ENCODE data around the gene PTPRA. TPM values are rescaled to one million over a fixed set of nuclear protein-coding genes. Genes with fewer than 3 reads are reported as not detected.
A peak's percentile ranks its signal among the peaks of the same experiment; 100 is the strongest.
"Not testable (repeated sequence)": the region's sequence is repeated elsewhere in the genome, so short reads cannot be mapped to it uniquely, and the experiment has no call there.

Gene PTPRA
- total RNA-seq, 4 donors from 2014 or later: 73.4 to 110 (median 93.1) TPM

DNA sequence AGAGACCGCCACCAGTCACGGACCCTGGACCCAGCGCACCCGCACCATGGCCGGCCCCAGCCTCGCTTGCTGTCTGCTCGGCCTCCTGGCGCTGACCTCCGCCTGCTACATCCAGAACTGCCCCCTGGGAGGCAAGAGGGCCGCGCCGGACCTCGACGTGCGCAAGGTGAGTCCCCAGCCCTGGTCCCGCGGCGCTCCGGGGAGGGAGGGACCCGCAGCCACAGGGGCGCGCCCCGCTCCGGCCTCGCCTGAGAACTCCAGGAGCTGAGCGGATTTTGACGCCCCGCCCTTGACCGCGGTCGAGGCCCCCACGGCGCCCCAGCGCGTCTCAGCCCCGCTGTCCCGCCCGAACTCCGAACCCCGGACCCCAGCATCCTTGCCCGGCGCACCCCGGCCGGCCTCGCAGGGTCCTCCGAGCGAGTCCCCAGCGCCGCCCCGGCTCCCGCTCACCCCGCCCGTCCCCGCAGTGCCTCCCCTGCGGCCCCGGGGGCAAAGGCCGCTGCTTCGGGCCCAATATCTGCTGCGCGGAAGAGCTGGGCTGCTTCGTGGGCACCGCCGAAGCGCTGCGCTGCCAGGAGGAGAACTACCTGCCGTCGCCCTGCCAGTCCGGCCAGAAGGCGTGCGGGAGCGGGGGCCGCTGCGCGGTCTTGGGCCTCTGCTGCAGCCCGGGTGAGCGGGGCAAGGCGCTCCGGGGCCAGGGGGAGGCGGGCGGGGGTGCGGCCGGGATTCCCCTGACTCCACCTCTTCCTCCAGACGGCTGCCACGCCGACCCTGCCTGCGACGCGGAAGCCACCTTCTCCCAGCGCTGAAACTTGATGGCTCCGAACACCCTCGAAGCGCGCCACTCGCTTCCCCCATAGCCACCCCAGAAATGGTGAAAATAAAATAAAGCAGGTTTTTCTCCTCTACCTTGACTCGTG lies 198.6 kb downstream of the PTPRA start, which contains the start of gene OXT:
Gene OXT (plus strand): TSS at position 11 of the 920 bp plus-strand sequence. CDS start 36 bp downstream, at position 47.
- H3K27me3 ChIP-seq: no peaks in the 10 kb centered on the region
- 28 to 38% methylated on average over 17 to 26 of the region's 95 CpGs for WGBS, 2 donors
- no peaks in the 10 kb centered on the region for H3K9me3 ChIP-seq
- no peak within 1 kb of the TSS for H3K27ac ChIP-seq
- no peaks in the 10 kb centered on the region for H3K36me3 ChIP-seq
- TF ChIP-seq POLR2A (IDR thresholded peaks at IDR 0.05): no peak
- TF ChIP-seq, protein P1, sequence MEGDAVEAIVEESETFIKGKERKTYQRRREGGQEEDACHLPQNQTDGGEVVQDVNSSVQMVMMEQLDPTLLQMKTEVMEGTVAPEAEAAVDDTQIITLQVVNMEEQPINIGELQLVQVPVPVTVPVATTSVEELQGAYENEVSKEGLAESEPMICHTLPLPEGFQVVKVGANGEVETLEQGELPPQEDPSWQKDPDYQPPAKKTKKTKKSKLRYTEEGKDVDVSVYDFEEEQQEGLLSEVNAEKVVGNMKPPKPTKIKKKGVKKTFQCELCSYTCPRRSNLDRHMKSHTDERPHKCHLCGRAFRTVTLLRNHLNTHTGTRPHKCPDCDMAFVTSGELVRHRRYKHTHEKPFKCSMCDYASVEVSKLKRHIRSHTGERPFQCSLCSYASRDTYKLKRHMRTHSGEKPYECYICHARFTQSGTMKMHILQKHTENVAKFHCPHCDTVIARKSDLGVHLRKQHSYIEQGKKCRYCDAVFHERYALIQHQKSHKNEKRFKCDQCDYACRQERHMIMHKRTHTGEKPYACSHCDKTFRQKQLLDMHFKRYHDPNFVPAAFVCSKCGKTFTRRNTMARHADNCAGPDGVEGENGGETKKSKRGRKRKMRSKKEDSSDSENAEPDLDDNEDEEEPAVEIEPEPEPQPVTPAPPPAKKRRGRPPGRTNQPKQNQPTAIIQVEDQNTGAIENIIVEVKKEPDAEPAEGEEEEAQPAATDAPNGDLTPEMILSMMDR (IDR thresholded peaks at IDR 0.05): no peak
- intact Hi-C loops (cut with DNase I): no loop called here
- DNase-seq: peak; percentile 44 to 55
- H3K4me3 ChIP-seq (replicated peaks in 1 of 3): peak within 1 kb of the TSS in 2 of 3 donors; percentile 30 to 48
- H3K4me1 ChIP-seq: peaks cover 9 to 16% of the 10 kb centered on the region in 2 donors

DNA sequence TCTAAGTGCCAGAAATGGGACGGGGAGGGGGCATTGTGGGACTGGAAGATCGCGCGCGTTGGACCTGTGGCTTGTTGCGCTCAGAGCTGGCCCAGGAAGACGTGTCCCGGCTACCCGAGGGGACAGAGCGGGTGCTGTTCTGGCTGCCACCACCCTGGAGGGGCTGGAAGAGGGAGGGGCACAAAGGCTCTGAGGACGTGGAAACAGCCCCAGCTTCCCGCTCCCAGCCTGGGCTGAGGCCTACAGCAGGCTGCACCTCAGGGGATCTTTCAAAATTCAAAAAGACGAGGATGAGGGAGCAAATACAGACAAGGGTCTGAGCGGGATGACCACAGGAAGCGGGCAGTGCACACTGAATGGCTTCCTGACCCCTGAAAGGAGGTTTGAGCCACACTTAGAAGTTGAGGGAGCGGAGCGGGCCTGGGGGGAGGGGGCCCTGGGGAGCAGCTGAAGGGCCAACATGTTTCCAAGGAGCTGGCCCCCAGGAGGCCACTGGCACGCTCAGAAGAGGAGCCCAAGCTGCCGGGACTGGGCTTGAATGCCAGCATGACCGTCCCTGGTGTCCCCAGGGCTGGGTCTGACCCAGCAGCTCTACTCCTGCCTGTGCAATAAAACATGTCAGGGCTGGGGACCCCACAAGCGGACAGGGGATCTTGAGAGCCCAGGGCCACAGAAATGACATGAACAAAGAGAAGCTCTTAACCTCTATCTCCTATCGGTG lies 199.4 kb downstream of the PTPRA start:
- peak overlapping the region in 1 of 3 donors; percentile 48 for H3K4me3 ChIP-seq (replicated peaks in 1 of 3)
- no peaks in the 10 kb centered on the region for H3K27me3 ChIP-seq
- WGBS, 2 donors: 84 to 86% methylated on average over 22 of the region's 22 CpGs

DNA sequence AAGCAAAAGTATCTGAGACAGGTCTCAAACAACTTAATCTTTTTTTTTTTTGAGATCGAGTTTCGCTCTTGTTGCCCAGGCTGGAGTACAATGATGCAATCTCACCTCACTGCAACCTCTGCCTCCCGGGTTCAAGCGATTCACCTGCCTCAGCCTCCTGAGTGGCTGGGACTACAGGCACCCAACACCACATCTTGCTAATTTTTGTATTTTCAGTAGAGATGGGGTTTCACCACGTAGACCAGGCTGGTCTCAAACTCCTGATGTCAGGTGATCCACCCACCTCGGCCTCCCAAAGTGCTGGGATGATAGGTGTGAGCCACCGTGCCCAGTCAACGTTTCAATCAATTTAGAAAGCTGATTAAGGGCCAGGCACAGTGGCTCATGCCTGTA lies 200.0 kb downstream of the PTPRA start:
- 83 to 97% methylated on average over 8 of the region's 8 CpGs for WGBS, 2 donors
- H3K36me3 ChIP-seq; intact Hi-C loops (cut with DNase I); H3K27me3 ChIP-seq; DNase-seq; H3K27ac ChIP-seq; H3K9me3 ChIP-seq; H3K4me3 ChIP-seq (replicated peaks in 1 of 3): not testable (repeated sequence)
- H3K4me1 ChIP-seq: peaks cover 9 to 16% of the 10 kb centered on the region in 2 donors

More for the DNA sequence above, 199.4 kb downstream of the PTPRA start:
- Histone ChIP-seq H3K9me3 (no peaks in the 10 kb centered on the region), H3K4me1 (peaks cover 9 to 16% of the 10 kb centered on the region in 2 donors), H3K27ac (no peak overlapping the region), H3K36me3 (no peaks in the 10 kb centered on the region)
- no peak for DNase-seq
- TF ChIP-seq, protein P1 (IDR thresholded peaks at IDR 0.05): no peak
- TF ChIP-seq POLR2A (IDR thresholded peaks at IDR 0.05): no peak
- intact Hi-C loops (cut with DNase I): no loop called here

DNA sequence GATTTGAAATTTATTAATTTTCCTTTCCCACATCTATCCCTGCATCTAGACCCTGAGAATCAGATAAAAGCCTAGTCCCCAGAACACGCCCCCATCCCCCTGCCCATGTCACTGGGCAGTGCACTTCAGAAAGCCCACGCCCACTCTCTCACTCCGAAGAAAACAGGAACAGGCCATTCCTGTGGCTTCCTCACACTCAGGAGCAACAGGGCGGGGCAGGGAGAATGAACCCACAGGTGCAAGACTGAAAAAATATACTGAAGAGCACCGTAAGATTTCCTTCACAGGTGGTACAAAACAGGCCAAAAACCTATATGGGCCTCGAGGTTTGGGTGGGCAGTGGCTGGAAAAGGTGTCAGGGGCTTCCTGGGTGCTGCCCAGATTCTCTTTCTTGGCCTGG lies 201.5 kb downstream of the PTPRA start:
- Histone ChIP-seq H3K4me3 (replicated peaks in 1 of 3) (no peak overlapping the region), H3K27me3 (no peaks in the 10 kb centered on the region), H3K36me3 (no peaks in the 10 kb centered on the region), H3K9me3 (no peaks in the 10 kb centered on the region), H3K4me1 (peaks cover 9 to 16% of the 10 kb centered on the region in 2 donors), H3K27ac (no peak overlapping the region)
- no peak for TF ChIP-seq POLR2A (IDR thresholded peaks at IDR 0.05)
- TF ChIP-seq, protein P1 (IDR thresholded peaks at IDR 0.05): no peak
- WGBS, 2 donors: 64 to 67% methylated on average over 6 of the region's 6 CpGs
- no peak for DNase-seq
- intact Hi-C loops (cut with DNase I): no loop called here

DNA sequence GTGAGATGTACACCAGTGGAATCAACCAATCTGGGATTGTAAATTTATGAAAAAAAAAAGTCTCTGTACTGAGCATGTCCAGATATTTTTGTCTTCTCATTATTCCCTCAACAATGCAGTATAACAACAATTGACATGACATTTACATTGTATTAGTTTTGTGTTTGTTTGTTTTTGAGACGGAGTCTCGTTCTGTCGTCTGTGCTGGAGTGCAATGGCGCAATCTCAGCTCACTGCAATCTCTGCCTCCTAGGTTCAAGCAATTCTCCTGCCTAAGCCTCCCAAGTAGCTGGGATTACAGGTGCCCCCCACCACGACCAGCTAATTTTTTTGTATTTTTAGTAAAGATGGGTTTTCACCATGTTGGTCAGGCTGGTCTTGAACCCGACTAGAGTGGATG lies 202.0 kb downstream of the PTPRA start:
- DNase-seq; H3K27me3 ChIP-seq; H3K36me3 ChIP-seq; H3K9me3 ChIP-seq; H3K4me3 ChIP-seq (replicated peaks in 1 of 3); intact Hi-C loops (cut with DNase I); H3K27ac ChIP-seq: not testable (repeated sequence)
- H3K4me1 ChIP-seq: peaks cover 9 to 16% of the 10 kb centered on the region in 2 donors
- WGBS, 2 donors: 80 to 85% methylated on average over 6 of the region's 6 CpGs

Measured in thyroid gland (tissue), 4 donors.